Prostate gland (tissue), 2 donors: ENCODE measurements around the gene TTLL5. TPM values are rescaled to one million over a fixed set of nuclear protein-coding genes. Genes with fewer than 3 reads are reported as not detected.
"Not testable (repeated sequence)": the region's sequence is repeated elsewhere in the genome, so short reads cannot be mapped to it uniquely, and the experiment has no call there.

Experiments used
- DNase-seq: peaks from one replicate; pipeline ENCODE4 v3.0.0-alpha.2; 2019; ENCODE audit warnings: low spot score
- H3K27ac ChIP-seq, 2 donors: fragments of 200-600 bp; sonication (generic); 2 replicates each; pipeline ENCODE4 v1.5.1; 2017 to 2019
- H3K27me3 ChIP-seq: fragments of 200-600 bp; sonication (generic); replicated peaks from 2 replicates; pipeline ENCODE4 v1.5.1; 2019; ENCODE audit not compliant: insufficient read depth
- H3K36me3 ChIP-seq, 2 donors: fragments of 200-600 bp; sonication (generic); 1 replicate in 1 of 2; 2 replicates in 1 of 2; pipeline versions ENCODE4 v1.5.1 to v1.8.1; 2017 to 2019
- H3K4me1 ChIP-seq: fragments of 200-600 bp; sonication (generic); replicated peaks from 2 replicates; pipeline ENCODE4 v1.5.1; 2019
- H3K4me3 ChIP-seq, 2 donors: fragments of 200-600 bp; sonication (generic); 2 replicates each; pipeline ENCODE4 v1.5.1; 2017 to 2019
- H3K9me3 ChIP-seq: fragments of 200-600 bp; sonication (generic); 2 replicates; pipeline ENCODE4 v1.5.1; 2017
- CTCF ChIP-seq, 4 experiments: fragments of 200-600 bp in 2 of 4; fragments of 450-650 bp in 2 of 4; sonication (generic) in 2 of 4; IDR thresholded peaks; 1 replicate in 3 of 4; 2 replicates in 1 of 4; pipeline ENCODE4 v1.5.1; 2016 to 2019; ENCODE audit warnings: antibody characterized with exemption in 4 of 4, mild to moderate bottlenecking in 2 of 4, moderate library complexity in 2 of 4
- POLR2A ChIP-seq: fragments of 450-650 bp; IDR thresholded peaks from one replicate; pipeline ENCODE4 v1.6.1; 2016; ENCODE audit warnings: antibody characterized with exemption, mild to moderate bottlenecking
- POLR2AphosphoS5 ChIP-seq: sonication (generic); formaldehyde crosslinking; IDR thresholded peaks from one replicate; pipeline ENCODE4 v1.6.1; 2017; ENCODE audit warnings: antibody characterized with exemption
- WGBS: methylation state at CpG from one replicate; pipeline ENCODE4 v1.1.5; 2018; 5-methylcytosine and 5-hydroxymethylcytosine counted together
- intact Hi-C: fragments of 100-400 bp; cut with DNase I; formaldehyde crosslinking; loops from one replicate; pipeline ENCODE4 v1.14.2; 2022
- total RNA-seq, 2 donors: library from RNA; depleted of rRNA; stranded (reverse); fragments of >200 nt; gene quantifications; one replicate each; pipeline ENCODE4 v1.1.0, GENCODE V29; 2016

Gene TTLL5
- total RNA-seq, 2 donors from 2014 or later: 40.3 to 46.2 TPM

DNA sequence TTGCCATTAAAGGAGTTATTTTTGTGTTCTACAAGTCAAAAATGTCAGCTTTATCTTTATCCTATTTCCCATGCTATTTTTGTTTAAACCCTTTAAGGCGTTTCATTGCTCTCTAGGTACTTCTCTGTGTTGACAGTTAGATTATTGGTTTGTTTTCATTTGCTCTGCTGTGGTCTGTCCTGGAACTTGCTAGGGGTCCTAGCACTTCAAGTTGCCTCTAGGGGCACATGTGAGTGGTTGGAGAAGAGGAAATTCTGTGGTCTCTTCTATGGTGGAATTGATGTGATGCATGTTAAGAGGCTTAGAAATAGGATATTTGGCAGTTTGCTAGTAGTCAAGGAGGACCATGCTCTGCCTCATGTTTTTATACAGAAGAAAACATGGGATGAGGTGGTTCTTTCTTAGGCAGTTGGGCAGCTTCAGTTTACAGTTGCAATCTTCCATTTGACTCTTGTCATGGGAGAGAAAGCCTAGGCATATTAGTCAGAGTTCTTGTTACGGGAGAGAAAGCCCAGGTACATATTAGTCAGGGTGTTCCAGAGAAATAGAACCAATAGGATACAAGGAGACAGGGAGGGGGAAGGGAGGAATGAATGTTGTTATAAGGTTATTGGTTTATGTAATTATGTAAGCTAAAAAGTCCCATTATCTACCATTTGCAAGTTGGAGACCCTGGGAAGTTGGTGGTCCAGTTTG is 14.4 kb downstream of the TTLL5 start:
- intact Hi-C loops: no loop called here
- WGBS: 80% methylated on average over 2 of the region's 2 CpGs

GRCh38 chr14:75685910-75686309 is 24.9 kb downstream of the TTLL5 start:
- Histone ChIP-seq H3K4me1 (no peaks in the 10 kb centered on the region), H3K4me3 (no peak overlapping the region), H3K9me3 (no peaks in the 10 kb centered on the region), H3K27me3 (no peaks in the 10 kb centered on the region), H3K27ac (no peak overlapping the region), H3K36me3 (no peaks in the 10 kb centered on the region)
- 66% methylated on average over 2 of the region's 2 CpGs for WGBS
- DNase-seq: no peak
- intact Hi-C loops: no loop called here
- TF ChIP-seq POLR2A: no peak
- TF ChIP-seq POLR2AphosphoS5: no peak
- no peak for TF ChIP-seq CTCF (IDR thresholded peaks at IDR 0.05)

More for the DNA sequence above, 14.4 kb downstream of the TTLL5 start:
- Histone ChIP-seq H3K9me3 (no peaks in the 10 kb centered on the region), H3K4me3 (no peak overlapping the region), H3K4me1 (no peaks in the 10 kb centered on the region), H3K27ac (no peak overlapping the region), H3K36me3 (no peaks in the 10 kb centered on the region), H3K27me3 (no peaks in the 10 kb centered on the region)
- no peak for DNase-seq
- TF ChIP-seq POLR2A: no peak
- TF ChIP-seq POLR2AphosphoS5: no peak
- TF ChIP-seq CTCF (IDR thresholded peaks at IDR 0.05): no peak

- no peaks in the 10 kb centered on the region for H3K36me3 ChIP-seq
- intact Hi-C loops: no loop called here
- H3K4me1 ChIP-seq: no peaks in the 10 kb centered on the region
- H3K4me3 ChIP-seq: no peak overlapping the region
- 87% methylated on average over 2 of the region's 2 CpGs for WGBS
- no peak for DNase-seq
- H3K27me3 ChIP-seq: no peaks in the 10 kb centered on the region
- H3K27ac ChIP-seq: no peak overlapping the region
- H3K9me3 ChIP-seq: no peaks in the 10 kb centered on the region
- TF ChIP-seq CTCF (IDR thresholded peaks at IDR 0.05): no peak
- no peak for TF ChIP-seq POLR2A
- TF ChIP-seq POLR2AphosphoS5: no peak
Measured at GRCh38 chr14:75689012-75689411, 28.0 kb downstream of the TTLL5 start.

GRCh38 chr14:75690010-75690409 is 29.0 kb downstream of the TTLL5 start:
- no peaks in the 10 kb centered on the region for H3K9me3 ChIP-seq
- no peak overlapping the region for H3K4me3 ChIP-seq
- no peaks in the 10 kb centered on the region for H3K27me3 ChIP-seq
- no peaks in the 10 kb centered on the region for H3K4me1 ChIP-seq
- DNase-seq: no peak
- H3K27ac ChIP-seq: no peak overlapping the region
- 93% methylated on average over 7 of the region's 7 CpGs for WGBS
- intact Hi-C loops: no loop called here
- no peak for TF ChIP-seq CTCF (IDR thresholded peaks at IDR 0.05)
- TF ChIP-seq POLR2AphosphoS5: no peak
- TF ChIP-seq POLR2A: no peak
- no peaks in the 10 kb centered on the region for H3K36me3 ChIP-seq

DNA sequence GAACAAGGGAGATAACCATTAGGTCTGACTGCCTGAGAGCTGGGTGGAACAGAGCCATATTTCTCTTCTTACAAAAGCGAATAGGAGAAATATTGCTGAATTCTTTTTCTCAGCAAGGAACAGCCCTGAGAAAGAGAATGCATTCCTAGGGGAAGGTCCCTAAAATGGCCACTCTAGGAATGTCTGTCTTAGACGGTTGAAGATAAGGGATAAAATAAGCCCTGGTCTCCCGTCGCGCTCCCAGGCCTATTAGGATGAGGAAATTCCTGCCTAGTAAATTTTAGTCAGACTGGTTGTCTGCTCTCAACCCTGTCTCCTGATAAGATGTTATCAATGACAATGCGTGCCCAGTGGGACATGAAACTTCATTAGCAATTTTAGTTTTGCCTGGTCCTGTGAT is 34.0 kb downstream of the TTLL5 start:
- H3K4me3 ChIP-seq, H3K9me3 ChIP-seq, H3K36me3 ChIP-seq, H3K4me1 ChIP-seq, H3K27me3 ChIP-seq, H3K27ac ChIP-seq, DNase-seq, intact Hi-C loops: not testable (repeated sequence)
- 87% methylated on average over 6 of the region's 6 CpGs for WGBS
